CD4-positive, alpha-beta T cell (primary cell): ENCODE results near the gene VSIG1. TPM values are rescaled to one million over a fixed set of nuclear protein-coding genes. Genes with fewer than 3 reads are reported as not detected.
A peak's percentile ranks its signal among the peaks of the same experiment; 100 is the strongest.

Experiments used
- ATAC-seq: fragments of 200-7000 bp; cut with Tn5 transposase; one replicate; pipeline ENCODE4 v1.10.0; 2022; ENCODE audit warnings: mild to moderate bottlenecking; ENCODE audit not compliant: poor library complexity
- CTCF ChIA-PET: fragments of 350-600 bp; sonication (Branson Sonifier 250); formaldehyde crosslinking; loops from one replicate; lab custom pipeline; 2021; ENCODE audit warnings: antibody characterized with exemption, inconsistent platforms; lab: Charles Lee
- POLR2A ChIA-PET: fragments of 350-600 bp; sonication (Branson Sonifier 250); formaldehyde crosslinking; loops from one replicate; lab custom pipeline; 2021; ENCODE audit warnings: antibody characterized with exemption, inconsistent platforms; lab: Charles Lee
- DNase-seq, 14 experiments: peaks; one replicate each; pipeline ENCODE4 v3.0.0-alpha.2; 2013 to 2020; ENCODE audit warnings: mixed read lengths in 2 of 14
- H3K27ac ChIP-seq, 2 donors: one replicate each; pipeline versions ENCODE4 v1.5.1 to v1.7.0; 2013; ENCODE audit warnings: low read length in 2 of 2, low read depth in 1 of 2, mild to moderate bottlenecking in 1 of 2
- H3K27me3 ChIP-seq, 2 experiments: 1 replicate in 1 of 2; 2 replicates in 1 of 2; pipeline versions ENCODE4 v1.6.1 to v1.7.0; 2013; ENCODE audit warnings: low read length in 2 of 2, control low read depth in 1 of 2, mild to moderate bottlenecking in 1 of 2, moderate library complexity in 1 of 2; ENCODE audit not compliant: insufficient read depth in 2 of 2, control insufficient read depth in 1 of 2
- H3K36me3 ChIP-seq: one replicate; pipeline ENCODE4 v1.6.1; 2013; ENCODE audit warnings: low read length, control low read depth; ENCODE audit not compliant: insufficient read depth
- H3K4me1 ChIP-seq: one replicate; pipeline ENCODE4 v1.6.1; 2013; ENCODE audit warnings: low read length, control low read depth; ENCODE audit not compliant: insufficient read depth
- H3K4me3 ChIP-seq: one replicate; pipeline ENCODE4 v1.5.1; 2013; ENCODE audit warnings: mild to moderate bottlenecking, low read length, moderate library complexity
- H3K9me3 ChIP-seq, 2 experiments: 1 replicate in 1 of 2; 2 replicates in 1 of 2; pipeline versions ENCODE4 v1.6.1 to v1.7.0; 2013; ENCODE audit warnings: low read length in 2 of 2, mild to moderate bottlenecking in 2 of 2, control low read depth in 1 of 2, moderate library complexity in 1 of 2; ENCODE audit not compliant: control insufficient read depth in 1 of 2, insufficient read depth in 1 of 2
- H3K27ac Mint-ChIP-seq: one replicate; pipeline ENCODE4 v1.8.0; 2020; ENCODE audit warnings: mixed read lengths
- H3K27me3 Mint-ChIP-seq: one replicate; pipeline ENCODE4 v1.8.0; 2021; ENCODE audit warnings: mixed read lengths
- H3K36me3 Mint-ChIP-seq: one replicate; pipeline ENCODE4 v1.8.0; 2021; ENCODE audit warnings: low read depth, mixed read lengths
- H3K4me1 Mint-ChIP-seq: one replicate; pipeline ENCODE4 v1.8.0; 2021; ENCODE audit warnings: low read depth, mixed read lengths
- H3K4me3 Mint-ChIP-seq: one replicate; pipeline ENCODE4 v1.8.0; 2020; ENCODE audit warnings: mild to moderate bottlenecking, mixed read lengths
- H3K9me3 Mint-ChIP-seq: one replicate; pipeline ENCODE4 v1.8.0; 2020; ENCODE audit warnings: mixed read lengths
- CTCF ChIP-seq: fragments of 200-600 bp; IDR thresholded peaks from one replicate; pipeline ENCODE4 v1.8.0; 2022; ENCODE audit warnings: antibody characterized with exemption, mild to moderate bottlenecking
- intact Hi-C, 2 experiments: fragments of 100-400 bp; cut with DNase I in 1 of 2; cut with micrococcal nuclease in 1 of 2; formaldehyde crosslinking; loops; one replicate each; pipeline versions ENCODE4 v1.15.1 to v1.9.0; 2023 to 2025; cut with DNase I, micrococcal nuclease
- total RNA-seq, 174 experiments: library from RNA in 2 of 174; stranded (reverse) in 2 of 174; gene quantifications; one replicate each; pipeline ENCODE4 v1.2.3 and lab custom pipeline; 2021 to 2026

The VSIG1 gene
- total RNA-seq, 2 experiments from 2014 or later, result 12.5 to 14.9 TPM

- peaks cover 8% of the 10 kb centered on the region for H3K4me1 Mint-ChIP-seq
- ChIA-PET CTCF (no interaction called here), POLR2A (interaction anchor here (0.7 to 2.1 kb wide), 12 partner anchors 11 to 1092 kb away, joined by 3 to 14 read pairs (median 4); partner anchors contain the start of genes MID2 and PRPS1)
- H3K9me3 Mint-ChIP-seq, result no peaks in the 10 kb centered on the region
- H3K36me3 Mint-ChIP-seq, result peaks cover 5% of the 10 kb centered on the region
- H3K27ac ChIP-seq, result peak within 1 kb of the TSS; percentile 72 to 87
- H3K27me3 ChIP-seq, result no peaks in the 10 kb centered on the region
- no peaks in the 10 kb centered on the region for H3K9me3 ChIP-seq
- DNase-seq, result peak; percentile 75 to 95 (median 84)
- no peak for TF ChIP-seq CTCF
- intact Hi-C loops, result loop anchor here (5.0 to 10.0 kb wide), 4 partner anchors 459 to 1446 kb away; partner anchors contain the start of genes RBM41 (in 2 of the 2) and NXT2 (in 1 of the 2)
- no peak within 1 kb of the TSS for H3K27ac Mint-ChIP-seq
- H3K4me3 ChIP-seq, result peak within 1 kb of the TSS; percentile 87
- no peak within 1 kb of the TSS for H3K4me3 Mint-ChIP-seq
- ATAC-seq, result peak; percentile 95
- peaks cover 10% of the 10 kb centered on the region for H3K36me3 ChIP-seq
- peaks cover 11% of the 10 kb centered on the region for H3K4me1 ChIP-seq
- H3K27me3 Mint-ChIP-seq, result no peaks in the 10 kb centered on the region
These were observed 46.5 kb downstream of the VSIG1 start, which contains the start of the genes ATG4A and PSMD10 for GRCh38 chrX:108091264-108091877. Gene ATG4A (plus strand): TSS chrX:108091778. CDS start chrX:108091827, 49 bp downstream. Gene PSMD10 (minus strand): TSS chrX:108091542. CDS start chrX:108091520, 22 bp downstream.

GRCh38 chrX:108091878-108092291 lies 47.0 kb downstream of the VSIG1 start:
- CTCF ChIA-PET, result no interaction called here
- peak in 1 of 14 experiments; percentile 1 for DNase-seq
- TF ChIP-seq CTCF, result no peak

GRCh38 chrX:108097380-108097779 lies 52.5 kb downstream of the VSIG1 start:
- H3K4me1 ChIP-seq, result no peaks in the 10 kb centered on the region
- H3K4me3 ChIP-seq, result no peak overlapping the region
- Mint-ChIP-seq H3K27ac (no peak overlapping the region), H3K36me3 (no peaks in the 10 kb centered on the region), H3K27me3 (no peaks in the 10 kb centered on the region), H3K9me3 (no peaks in the 10 kb centered on the region), H3K4me1 (no peaks in the 10 kb centered on the region), H3K4me3 (no peak overlapping the region)
- POLR2A ChIA-PET, result no interaction called here
- no peak overlapping the region for H3K27ac ChIP-seq
- no peak for TF ChIP-seq CTCF
- no peak for ATAC-seq
- H3K27me3 ChIP-seq, result no peaks in the 10 kb centered on the region
- no peaks in the 10 kb centered on the region for H3K9me3 ChIP-seq
- no peak for DNase-seq
- H3K36me3 ChIP-seq, result no peaks in the 10 kb centered on the region
- CTCF ChIA-PET, result no interaction called here
- intact Hi-C loops, result loop anchor here in 1 of 2 experiments (10.0 kb wide), 1 partner anchor 983 kb away; the partner anchor contains the start of gene RBM41

More at GRCh38 chrX:108091878-108092291, 47.0 kb downstream of the VSIG1 start:
- Histone ChIP-seq H3K9me3 (no peaks in the 10 kb centered on the region), H3K27me3 (no peaks in the 10 kb centered on the region), H3K36me3 (peaks cover 6% of the 10 kb centered on the region), H3K27ac (peak overlapping the region; percentile 72 to 87), H3K4me1 (peaks cover 11% of the 10 kb centered on the region), H3K4me3 (peak overlapping the region; percentile 87)
- ATAC-seq, result peak; percentile 19
- Mint-ChIP-seq H3K27ac (no peak overlapping the region), H3K4me3 (no peak overlapping the region), H3K4me1 (peaks cover 8% of the 10 kb centered on the region), H3K36me3 (peaks cover 5% of the 10 kb centered on the region), H3K9me3 (no peaks in the 10 kb centered on the region), H3K27me3 (no peaks in the 10 kb centered on the region)
- POLR2A ChIA-PET, result interaction anchor here (0.6 to 2.1 kb wide), 13 partner anchors 11 to 1092 kb away, joined by 3 to 14 read pairs (median 4); partner anchors contain the start of genes MID2 and PRPS1
- intact Hi-C loops, result loop anchor here (5.0 to 10.0 kb wide), 4 partner anchors 460 to 1445 kb away; partner anchors contain the start of genes RBM41 (in 2 of the 2) and NXT2 (in 1 of the 2)
